IMR-90 (cell line): Measurements from ENCODE around the gene MAGI2. TPM values are rescaled to one million over a fixed set of nuclear protein-coding genes. Genes with fewer than 3 reads are reported as not detected.
A peak's percentile ranks its signal among the peaks of the same experiment; 100 is the strongest.

Experiments used
- ATAC-seq: fragments of 200-7000 bp; cut with Tn5 transposase; 2 replicates; pipeline ENCODE4 v1.9.1; 2020; ENCODE audit warnings: low read depth, mild to moderate bottlenecking, moderate library complexity
- BruUV-seq: library from RNA; stranded (reverse); fragments of 400-500 nt; replicated peaks from 2 replicates; lab custom pipeline; 2021; lab: Mats Ljungman, UMichigan
- CTCF ChIA-PET: fragments of 300-600 bp; formaldehyde crosslinking; extraction: SDS; loops from one replicate; lab custom pipeline; 2021; ENCODE audit warnings: antibody characterized with exemption; lab: Yijun Ruan, JAX
- POLR2A ChIA-PET: fragments of 300-600 bp; sonication (Branson Sonifier 250); formaldehyde crosslinking; loops from one replicate; lab custom pipeline; 2022; ENCODE audit warnings: antibody characterized with exemption; ENCODE audit not compliant: unreplicated experiment; lab: Charles Lee
- DNase-seq: peaks from one replicate; pipeline ENCODE4 v3.0.0; 2013
- H2AFZ ChIP-seq: replicated peaks from 2 replicates; pipeline ENCODE3; 2013; ENCODE audit warnings: low read length, mild to moderate bottlenecking; ENCODE audit not compliant: poor library complexity
- H2AK5ac ChIP-seq: 2 replicates; pipeline ENCODE4 v1.6.1; 2013; ENCODE audit warnings: low read depth, low read length, inconsistent platforms
- H2AK9ac ChIP-seq: replicated peaks from 2 replicates; pipeline ENCODE3; 2013; ENCODE audit warnings: mild to moderate bottlenecking, low read depth, low read length, moderate library complexity; ENCODE audit not compliant: poor library complexity
- H2BK120ac ChIP-seq: 2 replicates; pipeline ENCODE4 v1.6.1; 2013; ENCODE audit warnings: low read depth, low read length, inconsistent platforms
- H2BK15ac ChIP-seq: 3 replicates; pipeline ENCODE4 v1.6.1; 2013; ENCODE audit warnings: low read depth, low read length, inconsistent platforms
- H2BK20ac ChIP-seq: 2 replicates; pipeline ENCODE4 v1.6.1; 2013; ENCODE audit warnings: low read depth, mild to moderate bottlenecking, inconsistent platforms, low read length, moderate library complexity
- H2BK5ac ChIP-seq: 2 replicates; pipeline ENCODE4 v1.6.1; 2013; ENCODE audit warnings: mild to moderate bottlenecking, low read depth, low read length, inconsistent platforms; ENCODE audit not compliant: poor library complexity, severe bottlenecking
- H3K14ac ChIP-seq: replicated peaks from 2 replicates; pipeline ENCODE4 v1.6.1; 2013; ENCODE audit warnings: low read depth, low read length, inconsistent platforms
- H3K18ac ChIP-seq: 2 replicates; pipeline ENCODE4 v1.6.1; 2013; ENCODE audit warnings: low read depth, low read length, control low read depth
- H3K23ac ChIP-seq: 2 replicates; pipeline ENCODE4 v1.6.1; 2013; ENCODE audit warnings: low read depth, low read length, inconsistent platforms
- H3K27ac ChIP-seq: 2 replicates; pipeline ENCODE4 v1.5.1; 2013; ENCODE audit warnings: mild to moderate bottlenecking, control low read depth, low read length; ENCODE audit not compliant: insufficient read depth
- H3K27me3 ChIP-seq: 2 replicates; pipeline ENCODE4 v1.6.1; 2013; ENCODE audit warnings: low read length; ENCODE audit not compliant: control insufficient read depth, insufficient read depth
- H3K36me3 ChIP-seq: 2 replicates; pipeline ENCODE4 v1.6.1; 2013; ENCODE audit warnings: low read length, mixed read lengths; ENCODE audit not compliant: control insufficient read depth, insufficient read depth
- H3K4ac ChIP-seq: 2 replicates; pipeline ENCODE4 v1.6.1; 2013; ENCODE audit warnings: low read depth, low read length, inconsistent platforms
- H3K4me1 ChIP-seq: 2 replicates; pipeline ENCODE4 v1.6.1; 2013; ENCODE audit warnings: low read length, mixed read lengths; ENCODE audit not compliant: control insufficient read depth, insufficient read depth
- H3K4me2 ChIP-seq: 2 replicates; pipeline ENCODE4 v1.6.1; 2013; ENCODE audit warnings: low read depth, mild to moderate bottlenecking, control low read depth, low read length, moderate library complexity
- H3K4me3 ChIP-seq: 2 replicates; pipeline ENCODE4 v1.5.1; 2013; ENCODE audit warnings: low read depth, mild to moderate bottlenecking, control low read depth, low read length, moderate library complexity; ENCODE audit not compliant: insufficient read depth
- H3K56ac ChIP-seq: 2 replicates; pipeline ENCODE4 v1.6.1; 2013; ENCODE audit warnings: low read length, inconsistent platforms; ENCODE audit not compliant: insufficient read depth; ENCODE audit errors: extremely low read depth
- H3K79me1 ChIP-seq, 2 experiments: 2 replicates each; pipeline ENCODE4 v1.6.1; 2013; ENCODE audit warnings: low read length in 2 of 2, inconsistent platforms in 1 of 2, low read depth in 1 of 2
- H3K9ac ChIP-seq: 2 replicates; pipeline ENCODE4 v1.6.1; 2013; ENCODE audit warnings: low read depth, low read length, control low read depth
- H3K9me1 ChIP-seq: 2 replicates; pipeline ENCODE4 v1.6.1; 2013; ENCODE audit warnings: low read length, inconsistent platforms; ENCODE audit not compliant: insufficient read depth
- H3K9me3 ChIP-seq: 2 replicates; pipeline ENCODE4 v1.6.1; 2013; ENCODE audit warnings: low read length; ENCODE audit not compliant: control insufficient read depth, insufficient read depth
- H4K20me1 ChIP-seq: 2 replicates; pipeline ENCODE4 v1.6.1; 2013; ENCODE audit warnings: low read length, inconsistent platforms; ENCODE audit not compliant: insufficient read depth
- H4K5ac ChIP-seq: 2 replicates; pipeline ENCODE4 v1.6.1; 2013; ENCODE audit warnings: mild to moderate bottlenecking, low read depth, low read length, control low read depth
- H4K8ac ChIP-seq, 2 experiments: 2 replicates each; pipeline ENCODE4 v1.6.1; 2013; ENCODE audit warnings: low read depth in 2 of 2, low read length in 2 of 2, control low read depth in 1 of 2, inconsistent platforms in 1 of 2
- H4K91ac ChIP-seq: 2 replicates; pipeline ENCODE4 v1.6.1; 2013; ENCODE audit warnings: low read depth, low read length, inconsistent platforms; ENCODE audit not compliant: insufficient read depth
- BHLHE40 ChIP-seq: fragments of 150-350 bp; IDR thresholded peaks from 2 replicates; pipeline ENCODE4 v1.6.1; 2016; ENCODE audit warnings: mild to moderate bottlenecking, low read depth, low read length
- CEBPB ChIP-seq: IDR thresholded peaks from 2 replicates; pipeline ENCODE4 v1.6.1; 2012; ENCODE audit warnings: low read depth, low read length, improper control_type of control experiment
- CHD1 ChIP-seq: IDR thresholded peaks from 2 replicates; pipeline ENCODE4 v1.6.1; 2012; ENCODE audit warnings: low read depth, low read length, improper control_type of control experiment
- CTCF ChIP-seq: conservative IDR thresholded peaks from 2 replicates; pipeline ENCODE4 v1.5.1; 2012; ENCODE audit warnings: mild to moderate bottlenecking, low read depth, low read length, improper control_type of control experiment
- FOS ChIP-seq: fragments of 150-350 bp; IDR thresholded peaks from 2 replicates; pipeline ENCODE4 v1.6.1; 2016; ENCODE audit warnings: low read depth, low read length
- MAFK ChIP-seq: IDR thresholded peaks from 2 replicates; pipeline ENCODE4 v1.6.1; 2012; ENCODE audit warnings: low read depth, low read length, improper control_type of control experiment
- MAZ ChIP-seq: IDR thresholded peaks from 2 replicates; pipeline ENCODE4 v1.6.1; 2012; ENCODE audit warnings: low read depth, mild to moderate bottlenecking, low read length, improper control_type of control experiment, moderate library complexity, borderline replicate concordance
- MXI1 ChIP-seq: IDR thresholded peaks from 2 replicates; pipeline ENCODE4 v1.6.1; 2012; ENCODE audit warnings: low read depth, mild to moderate bottlenecking, low read length, moderate library complexity, borderline replicate concordance
- NFE2L2 ChIP-seq: fragments of 150-350 bp; IDR thresholded peaks from 2 replicates; pipeline ENCODE4 v1.6.1; 2016; ENCODE audit warnings: low read depth, mild to moderate bottlenecking, low read length
- POLR2A ChIP-seq: IDR thresholded peaks from 2 replicates; pipeline ENCODE4 v1.6.1; 2012; ENCODE audit warnings: mild to moderate bottlenecking, low read depth, low read length
- RAD21 ChIP-seq: IDR thresholded peaks from 2 replicates; pipeline ENCODE4 v1.6.1; 2012; ENCODE audit warnings: low read length, improper control_type of control experiment
- RCOR1 ChIP-seq: IDR thresholded peaks from 2 replicates; pipeline ENCODE4 v1.6.1; 2012; ENCODE audit warnings: mild to moderate bottlenecking, low read length, improper control_type of control experiment; ENCODE audit not compliant: insufficient replicate concordance
- RFX5 ChIP-seq: IDR thresholded peaks from 2 replicates; pipeline ENCODE4 v1.8.0; 2012; ENCODE audit warnings: low read depth, mild to moderate bottlenecking, low read length, moderate library complexity
- SMC3 ChIP-seq: fragments of 150-350 bp; IDR thresholded peaks from 2 replicates; pipeline ENCODE4 v1.6.1; 2016; ENCODE audit warnings: low read depth, mild to moderate bottlenecking, antibody characterized with exemption, low read length, moderate library complexity
- USF2 ChIP-seq: fragments of 150-350 bp; IDR thresholded peaks from 2 replicates; pipeline ENCODE4 v1.6.1; 2017; ENCODE audit warnings: mild to moderate bottlenecking, antibody characterized with exemption, low read length, low read depth
- WGBS, 2 experiments: methylation state at CpG; one replicate each; pipeline versions ENCODE4 v1.1.5 to v1.1.7; 2013; ENCODE audit warnings: missing lambda C conversion rate in 2 of 2; ENCODE audit not compliant: insufficient read length in 1 of 2; ENCODE audit errors: extremely low coverage in 2 of 2; 5-methylcytosine and 5-hydroxymethylcytosine counted together
- dilution Hi-C: fragments of 300-500 bp; cut with HindIII; formaldehyde crosslinking; loops from one replicate; pipeline ENCODE4 v1.14.3; 2018; ENCODE audit warnings: low sequenced_read_pairs; ENCODE audit not compliant: unreplicated experiment
- in situ Hi-C: fragments of 300-500 bp; cut with MboI; formaldehyde crosslinking; loops from 3 replicates; pipeline ENCODE4 v1.14.3; 2019; ENCODE audit warnings: low sequenced_read_pairs, inconsistent platforms, mixed read lengths
- intact Hi-C: fragments of 100-400 bp; cut with micrococcal nuclease; formaldehyde crosslinking; loops from 2 replicates; pipeline ENCODE4 v1.10.0; 2022
- polyA plus RNA-seq, 3 experiments: library from polyadenylated mRNA; depleted of rRNA; stranded (reverse); fragments of >200 nt; gene quantifications; 2 replicates each; pipeline ENCODE4 v1.2.3, GENCODE V29; 2012; ENCODE audit warnings: low replicate concordance in 1 of 3
- total RNA-seq: library from RNA; depleted of rRNA; stranded (reverse); fragments of >200 nt; gene quantifications from 2 replicates; pipeline ENCODE4 v1.2.3, GENCODE V29; 2012
- TF ChIP-seq, protein P1 (sequence below): fragments of 150-350 bp; IDR thresholded peaks from 2 replicates; pipeline ENCODE4 v1.6.1; 2016; ENCODE audit warnings: low read depth, mild to moderate bottlenecking, low read length, moderate library complexity, borderline replicate concordance

MAGI2 gene
- total and polyA plus RNA-seq, 2 of the 4 experiments (the other 2 are of a cell fraction) = 2.5 to 17.9 TPM

DNA sequence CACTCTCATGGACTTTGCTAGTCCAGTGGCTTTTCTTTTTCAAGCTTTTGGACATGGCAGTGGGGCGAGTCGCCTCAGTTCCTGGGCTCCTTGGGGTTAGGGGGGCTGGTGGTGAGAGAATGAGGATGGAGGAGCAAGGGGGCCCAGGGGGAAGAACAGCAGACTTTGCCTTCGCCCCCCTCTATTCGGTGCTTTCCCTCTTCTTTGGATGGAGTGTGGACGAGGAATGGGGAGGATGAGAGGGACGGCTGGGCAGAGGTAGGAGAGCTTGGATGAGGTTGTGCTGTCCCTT lies 255 bp downstream of the MAGI2 start:
- TSS peak; percentile 83 for BruUV-seq
- Histone ChIP-seq H2BK15ac (peak overlapping the region; percentile 94; the same call in 2 of the 3 replicates), H2BK5ac (peak overlapping the region; percentile 97), H3K4me1 (peaks cover 8% of the 10 kb centered on the region), H3K4ac (peak overlapping the region; percentile 99), H2AK5ac (peak overlapping the region; percentile 92; the same call in 1 of the 2 replicates), H2AFZ (peak overlapping the region; percentile 88), H4K5ac (peak overlapping the region; percentile 98), H3K27me3 (no peaks in the 10 kb centered on the region), H3K4me3 (peak overlapping the region; percentile 54), H3K36me3 (peaks cover 7% of the 10 kb centered on the region), H2BK20ac (peak overlapping the region; percentile 54; the same call in 1 of the 2 replicates), H4K8ac (peak overlapping the region; percentile 71 to 96), H2AK9ac (peak overlapping the region; percentile 96), H3K14ac (peak overlapping the region; percentile 99), H3K18ac (peak overlapping the region; percentile 98), H3K56ac (peak overlapping the region; percentile 89), H3K9ac (peak overlapping the region; percentile 99), H4K20me1 (peaks cover 4% of the 10 kb centered on the region; the same call in 1 of the 2 replicates), H3K23ac (peak overlapping the region; percentile 98), H3K27ac (peak overlapping the region; percentile 96), H3K4me2 (peak overlapping the region; percentile 96), H2BK120ac (peak overlapping the region; percentile 93), H3K9me1 (peaks cover 11% of the 10 kb centered on the region), H3K9me3 (no peaks in the 10 kb centered on the region), H3K79me1 (peaks cover 22 to 73% of the 10 kb centered on the region in 2 experiments), H4K91ac (peak overlapping the region; percentile 93)
- dilution Hi-C loops (no loop called here), intact Hi-C loops (loop anchor here (2.0 to 5.0 kb wide), 5 partner anchors 156 to 566 kb away; no protein-coding TSS in a partner anchor), in situ Hi-C loops (loop anchor here (25.0 kb wide), 1 partner anchor 584 kb away; no protein-coding TSS in a partner anchor)
- ATAC-seq (no peak), DNase-seq (no peak)
- 0% methylated on average over 2 of the region's 6 CpGs; no CpG with 5 or more reads in 1 of the 2 experiments for WGBS, 2 experiments
- CTCF ChIA-PET = no interaction called here
- TF ChIP-seq CHD1 (no peak), CTCF (no peak), RFX5 (no peak), CEBPB (no peak), RAD21 (no peak), MAFK (no peak), RCOR1 (no peak), BHLHE40 (no peak), SMC3 (no peak), POLR2A (no peak), FOS (no peak), NFE2L2 (no peak), USF2 (no peak), MAZ (no peak), MXI1 (no peak)
- TF ChIP-seq, protein P1, sequence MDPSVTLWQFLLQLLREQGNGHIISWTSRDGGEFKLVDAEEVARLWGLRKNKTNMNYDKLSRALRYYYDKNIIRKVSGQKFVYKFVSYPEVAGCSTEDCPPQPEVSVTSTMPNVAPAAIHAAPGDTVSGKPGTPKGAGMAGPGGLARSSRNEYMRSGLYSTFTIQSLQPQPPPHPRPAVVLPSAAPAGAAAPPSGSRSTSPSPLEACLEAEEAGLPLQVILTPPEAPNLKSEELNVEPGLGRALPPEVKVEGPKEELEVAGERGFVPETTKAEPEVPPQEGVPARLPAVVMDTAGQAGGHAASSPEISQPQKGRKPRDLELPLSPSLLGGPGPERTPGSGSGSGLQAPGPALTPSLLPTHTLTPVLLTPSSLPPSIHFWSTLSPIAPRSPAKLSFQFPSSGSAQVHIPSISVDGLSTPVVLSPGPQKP = no peak
- POLR2A ChIA-PET = no interaction called here
